Measurements from ENCODE around the gene HS6ST1.

DNA sequence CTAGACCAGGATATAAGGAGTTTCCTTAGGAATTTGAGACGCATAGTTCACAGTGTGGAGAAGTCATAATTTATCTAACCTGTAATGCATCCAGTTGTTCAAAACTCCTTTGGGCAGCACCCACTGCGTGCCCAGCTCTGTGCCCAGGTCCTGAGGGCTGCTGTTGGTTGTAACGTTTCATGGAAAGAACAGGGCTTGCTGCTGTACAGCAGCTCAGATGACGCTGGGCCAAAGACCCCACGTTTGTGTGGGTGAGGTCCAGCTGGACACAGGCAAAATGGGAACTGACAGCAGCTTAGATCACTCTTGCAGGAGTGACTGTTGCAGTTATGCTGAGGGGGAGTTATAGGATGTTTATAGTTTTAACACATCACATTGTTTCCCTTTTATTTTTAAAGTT, 30.0 kb upstream of the HS6ST1 start:
- TF ChIP-seq CTCF (conservative IDR thresholded peaks at IDR 0.05 in 1 of 2, IDR thresholded peaks at IDR 0.05 in 1 of 2; ENCODE audit: low read depth in 1 of 2, low read length in 2 of 2): no peak
- no peak for TF ChIP-seq EZH2 (IDR thresholded peaks at IDR 0.05; ENCODE audit: low read length, missing control alignments)
